Measurements from ENCODE around the gene GALNT14.

GALNT14 gene

DNA sequence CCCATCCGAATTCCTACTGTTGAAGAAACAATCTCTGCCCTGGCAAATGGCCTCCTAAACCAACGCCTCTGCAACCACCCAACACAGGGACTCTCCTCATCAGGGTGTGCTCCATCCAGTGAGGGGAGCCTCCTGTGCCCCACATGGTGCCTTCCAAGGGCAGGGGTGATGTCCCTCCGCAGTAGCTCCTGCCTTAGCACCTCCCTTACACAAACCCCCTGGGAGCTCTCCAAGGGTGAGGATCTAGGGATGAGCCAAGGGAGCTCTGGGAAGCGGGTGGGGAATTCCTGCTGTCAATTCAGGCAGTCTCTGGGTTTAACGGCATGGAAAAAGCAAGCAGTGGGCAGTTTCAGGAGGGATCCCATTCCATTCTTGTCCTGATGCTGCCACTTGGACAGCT lies 3.8 kb downstream of the GALNT14 start:
- no peak for DNase-seq (ENCODE audit: low read depth in 2 of 2)

DNA sequence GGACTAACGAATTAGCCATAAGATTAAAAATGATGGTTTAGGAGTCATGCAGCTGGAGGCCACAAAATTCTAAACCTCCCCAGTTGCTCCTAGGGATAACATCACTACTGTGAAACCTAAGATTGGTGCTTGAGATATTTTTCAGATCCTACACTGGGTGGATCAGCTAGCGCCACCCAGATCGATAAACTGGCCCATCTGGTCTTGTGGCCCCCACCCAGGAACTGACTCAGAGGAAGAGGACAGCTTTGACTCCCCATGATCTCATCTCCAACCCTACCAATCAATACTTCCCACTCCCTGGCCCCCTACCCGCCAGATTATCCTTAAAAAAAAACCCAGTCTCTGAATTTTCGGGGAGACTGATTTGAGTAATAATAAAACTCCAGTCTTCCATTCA lies 5.5 kb downstream of the GALNT14 start:
- no peak for DNase-seq (ENCODE audit: low read depth in 2 of 2)

DNA sequence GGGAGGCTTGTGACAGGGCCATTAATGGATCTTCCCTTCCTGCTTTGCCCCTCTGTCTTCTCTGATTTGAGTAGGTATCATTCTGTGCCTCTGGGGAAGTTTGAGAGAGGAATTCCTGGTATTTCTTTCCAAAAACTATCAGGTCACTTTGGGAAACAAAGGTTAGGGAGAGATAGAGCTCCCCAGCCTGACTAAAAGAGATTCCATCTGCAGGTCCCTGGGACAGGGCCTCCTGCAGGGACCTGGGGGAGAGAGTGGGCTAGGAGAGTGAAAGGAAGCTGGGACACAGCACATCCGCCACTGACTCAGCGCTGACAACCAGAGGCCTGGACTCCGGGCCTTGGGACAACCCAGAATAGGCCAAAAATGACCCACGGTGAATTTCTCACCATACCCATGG lies 6.4 kb downstream of the GALNT14 start:
- DNase-seq (ENCODE audit: low read depth in 2 of 2) = no peak

DNA sequence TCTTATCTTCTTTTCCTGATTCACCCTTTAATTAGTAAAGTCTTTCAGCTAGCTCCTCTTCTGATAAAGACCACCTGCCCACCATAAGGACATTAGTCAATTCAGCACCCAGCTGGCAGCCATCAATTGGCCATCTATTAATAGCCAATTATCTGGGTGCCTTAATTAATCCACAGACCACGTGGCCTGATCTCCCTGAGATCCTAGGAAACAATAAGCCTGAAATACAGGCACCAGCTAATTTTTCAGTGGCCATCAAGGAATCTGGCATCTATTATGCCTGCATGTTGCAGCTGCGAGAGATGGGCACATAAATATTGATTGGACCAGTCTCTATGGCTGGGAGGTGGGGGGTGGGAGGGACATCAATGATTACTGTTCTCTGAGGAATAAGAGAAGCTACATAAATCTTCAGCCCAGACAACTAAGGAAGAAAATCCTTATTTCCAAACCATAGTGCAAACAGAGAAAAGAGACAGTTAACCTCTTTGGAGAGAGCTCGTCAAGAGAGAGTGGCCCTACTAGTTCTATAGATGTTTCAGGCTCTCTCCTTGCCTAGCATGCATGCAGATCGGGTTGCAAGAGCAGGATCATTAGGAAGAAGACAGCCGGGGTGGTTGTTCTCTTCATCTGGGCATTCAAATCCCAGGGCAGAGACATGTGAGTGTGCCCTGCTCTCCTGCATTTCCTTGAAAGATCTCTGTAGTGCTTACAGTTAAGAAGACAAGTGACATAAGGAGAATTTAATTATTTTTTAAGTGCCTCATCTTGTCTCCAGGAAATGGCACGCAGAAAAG lies 8.7 kb downstream of the GALNT14 start:
- no peak for DNase-seq (ENCODE audit: low read depth in 2 of 2)

DNA sequence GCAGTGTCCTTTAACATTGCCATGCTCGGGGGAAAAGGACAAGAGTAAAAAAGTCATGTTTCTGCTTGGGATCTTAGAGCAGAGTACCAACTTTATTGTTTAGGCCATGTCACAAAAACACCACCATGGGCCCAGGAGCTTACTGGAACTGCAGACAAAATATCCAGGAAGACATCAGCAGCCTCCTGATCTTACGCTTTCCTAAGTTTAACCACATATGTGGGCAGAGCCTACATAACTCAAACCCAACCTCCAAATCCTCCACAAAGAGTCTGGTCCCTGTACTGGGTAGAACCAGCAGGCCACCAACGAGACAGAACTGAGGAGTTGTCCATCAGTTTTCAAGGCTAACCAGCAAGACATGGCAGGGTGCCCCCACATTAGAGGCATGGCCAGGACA lies 10.3 kb downstream of the GALNT14 start:
- DNase-seq (ENCODE audit: low read depth in 2 of 2) = no peak

DNA sequence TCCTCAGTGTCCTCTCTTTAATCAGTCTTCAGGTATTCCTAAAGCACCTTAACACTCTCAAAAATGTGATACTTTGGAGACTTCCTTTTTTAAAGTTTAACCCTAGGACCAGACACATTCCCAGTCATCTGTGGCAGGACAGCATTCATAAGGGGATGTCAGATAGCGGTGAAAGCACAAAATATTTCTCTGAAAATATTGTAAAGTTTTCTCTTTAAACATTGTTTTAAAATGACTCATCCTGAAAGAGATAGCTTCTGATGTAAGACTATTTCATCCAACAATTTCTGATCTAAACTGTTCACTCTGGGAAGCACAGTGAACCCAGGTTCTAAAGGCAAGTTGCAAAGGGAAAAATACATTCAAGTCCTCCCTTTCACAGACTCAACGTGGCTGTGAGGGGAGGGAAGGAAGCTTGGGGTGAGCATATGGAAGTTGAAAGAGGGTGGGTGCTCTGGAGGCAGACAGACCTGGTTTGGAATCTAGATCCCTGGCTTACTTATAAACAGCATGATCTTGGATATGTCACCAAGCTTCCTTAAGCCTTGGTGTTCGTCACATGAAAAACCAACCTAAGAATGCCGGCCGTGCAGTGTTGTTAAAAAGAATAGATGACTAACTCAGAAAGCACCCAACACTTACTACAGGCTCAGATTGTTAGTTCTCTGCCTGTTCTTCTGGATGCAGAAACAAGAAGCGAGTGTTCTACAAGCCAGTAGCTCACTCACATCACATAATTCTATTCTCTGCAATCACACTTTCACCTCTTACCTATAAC lies 12.1 kb downstream of the GALNT14 start:
- DNase-seq (ENCODE audit: low read depth in 2 of 2) = no peak

DNA sequence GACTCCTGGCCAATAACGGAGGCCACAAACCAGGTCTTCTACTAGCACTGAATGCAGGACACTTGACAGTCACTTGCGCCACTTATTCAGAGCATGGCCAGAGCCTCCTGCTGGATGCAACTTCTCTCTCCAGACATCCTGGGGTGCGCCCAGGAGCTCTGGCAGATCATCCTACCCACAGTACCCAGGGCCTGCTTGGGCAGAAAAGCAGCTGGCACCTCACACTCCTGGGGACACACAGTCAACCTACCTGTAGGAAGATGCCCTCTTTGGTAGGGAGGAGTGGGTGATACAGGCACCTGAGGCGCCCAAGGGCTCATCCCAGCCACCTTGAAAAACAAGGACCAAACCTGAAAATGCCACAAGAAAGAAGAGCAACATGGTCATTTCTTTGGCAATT lies 13.3 kb downstream of the GALNT14 start:
- no peak for DNase-seq (ENCODE audit: low read depth in 2 of 2)

DNA sequence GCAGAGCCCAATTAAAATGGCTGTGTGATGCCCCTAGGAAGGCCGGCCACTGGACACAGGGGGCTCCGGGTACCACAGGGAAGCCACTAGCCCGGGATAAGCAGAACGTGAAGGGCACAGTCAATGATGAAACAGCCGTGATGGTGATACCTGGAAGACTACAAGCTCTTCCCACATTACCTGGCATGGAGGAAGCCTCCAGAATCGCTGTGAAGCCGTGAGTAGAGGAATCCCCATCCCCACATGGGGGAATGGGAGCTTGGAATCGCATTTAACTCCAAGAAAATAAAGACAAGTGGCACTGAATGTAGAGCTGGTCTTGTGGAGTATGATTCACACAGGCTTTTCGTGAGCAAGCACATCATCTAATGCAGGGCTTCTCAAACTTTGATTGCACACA lies 16.1 kb downstream of the GALNT14 start:
- no peak for DNase-seq (ENCODE audit: low read depth in 2 of 2)

DNA sequence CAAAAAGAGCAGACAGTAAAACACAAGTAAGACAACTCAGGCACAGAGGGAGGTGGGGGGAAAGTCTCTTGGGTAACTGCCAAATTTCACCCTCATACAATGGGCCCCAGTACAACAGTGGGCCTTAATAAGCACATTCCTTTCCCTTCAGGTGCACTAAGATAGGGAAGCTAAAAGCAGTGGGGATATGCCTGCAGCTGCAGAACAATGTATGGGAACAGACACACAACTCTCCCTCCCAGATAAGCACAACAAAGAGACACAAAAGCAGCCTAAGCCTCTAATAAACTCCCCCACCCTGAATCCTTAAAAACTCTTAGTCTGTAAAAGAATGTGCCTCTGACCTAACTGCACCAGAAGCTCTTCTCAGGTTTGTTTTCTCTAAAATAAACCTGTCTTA lies 24.5 kb downstream of the GALNT14 start:
- no peak for DNase-seq (ENCODE audit: low read depth in 2 of 2)

DNA sequence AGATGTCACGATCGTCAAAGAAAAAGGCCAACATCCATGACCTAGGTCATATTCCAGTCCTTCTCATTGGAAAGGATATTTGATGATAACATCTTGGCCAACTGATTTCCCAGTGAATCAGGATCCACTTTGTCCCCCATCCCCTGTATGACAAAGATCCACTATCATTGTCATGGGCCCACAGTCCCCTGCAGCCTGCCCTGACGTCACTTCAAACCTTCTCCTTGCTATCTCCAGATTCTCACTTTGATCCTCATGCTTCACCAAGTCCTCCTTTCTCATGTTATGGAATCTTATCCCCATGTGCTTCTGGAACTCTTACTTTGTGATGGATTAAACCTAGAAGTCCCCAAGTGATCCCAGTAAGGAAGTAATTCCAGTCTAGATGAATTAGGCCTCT lies 25.7 kb downstream of the GALNT14 start:
- DNase-seq (ENCODE audit: low read depth in 2 of 2) = no peak

DNA sequence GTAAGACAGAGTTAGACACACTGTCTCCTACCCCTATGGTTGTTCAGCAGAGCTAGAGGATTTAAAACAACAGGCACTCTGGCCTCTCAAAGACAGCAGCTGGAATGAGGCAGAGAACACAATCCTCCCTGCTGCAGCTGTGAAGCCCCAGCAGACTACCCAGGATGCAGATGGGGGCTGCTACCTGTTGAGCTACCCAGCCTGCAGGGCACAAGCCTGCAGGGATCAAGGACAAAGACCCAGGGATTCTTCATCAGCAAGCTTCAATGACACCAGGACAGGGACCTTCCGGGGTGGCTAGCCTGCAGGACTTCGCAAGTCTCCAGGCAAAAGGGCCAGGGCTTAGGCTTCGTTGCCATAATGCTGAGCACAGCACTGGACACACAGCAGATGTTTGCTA lies 27.2 kb downstream of the GALNT14 start:
- DNase-seq (ENCODE audit: low read depth in 2 of 2) = no peak

DNA sequence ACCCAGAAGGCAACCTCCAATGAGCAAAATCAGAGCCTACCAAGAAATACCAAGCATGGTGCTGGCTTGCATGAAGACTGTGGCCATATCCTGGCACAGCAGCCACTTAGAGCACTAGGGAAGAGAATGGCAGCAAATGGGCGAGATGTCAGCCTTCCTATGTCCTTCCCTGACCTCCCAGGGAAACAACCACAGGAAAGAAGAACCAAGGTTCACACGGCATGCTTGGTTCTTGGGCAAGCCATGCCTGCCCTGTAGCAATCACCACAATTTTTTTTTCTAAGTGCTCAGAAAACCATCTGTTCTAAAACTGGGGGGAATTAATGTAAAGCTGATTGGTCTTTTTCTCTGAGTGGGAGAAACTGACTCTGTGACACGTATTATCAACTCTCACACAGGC lies 27.8 kb downstream of the GALNT14 start:
- DNase-seq (ENCODE audit: low read depth in 2 of 2) = no peak

DNA sequence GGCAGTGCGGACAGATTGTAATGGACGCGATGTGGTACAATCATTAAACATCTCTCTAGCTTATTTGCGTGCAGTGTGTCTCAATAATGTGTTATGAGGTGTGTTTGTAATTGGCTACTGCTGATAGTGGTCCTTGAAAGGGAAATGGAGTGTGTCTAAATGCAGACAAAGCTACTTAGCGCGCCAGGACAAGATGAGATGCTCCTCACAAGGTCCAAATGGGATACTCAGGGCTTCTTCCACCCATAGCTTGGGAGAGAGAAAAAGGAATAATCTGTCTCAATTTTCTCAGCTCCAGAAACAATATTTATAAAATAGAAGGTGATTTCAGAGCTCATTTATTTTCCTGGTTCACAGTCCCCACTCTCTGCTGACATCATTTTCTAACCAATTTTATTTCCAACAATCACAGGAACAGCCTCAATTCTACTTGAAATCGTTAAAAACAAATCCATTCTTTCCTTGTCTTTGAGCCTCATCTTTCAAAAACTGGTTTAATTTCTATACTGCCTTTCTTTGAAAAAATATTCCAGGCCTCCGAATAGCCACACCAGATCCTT lies 28.5 kb downstream of the GALNT14 start:
- DNase-seq (ENCODE audit: low read depth in 2 of 2) = no peak

DNA sequence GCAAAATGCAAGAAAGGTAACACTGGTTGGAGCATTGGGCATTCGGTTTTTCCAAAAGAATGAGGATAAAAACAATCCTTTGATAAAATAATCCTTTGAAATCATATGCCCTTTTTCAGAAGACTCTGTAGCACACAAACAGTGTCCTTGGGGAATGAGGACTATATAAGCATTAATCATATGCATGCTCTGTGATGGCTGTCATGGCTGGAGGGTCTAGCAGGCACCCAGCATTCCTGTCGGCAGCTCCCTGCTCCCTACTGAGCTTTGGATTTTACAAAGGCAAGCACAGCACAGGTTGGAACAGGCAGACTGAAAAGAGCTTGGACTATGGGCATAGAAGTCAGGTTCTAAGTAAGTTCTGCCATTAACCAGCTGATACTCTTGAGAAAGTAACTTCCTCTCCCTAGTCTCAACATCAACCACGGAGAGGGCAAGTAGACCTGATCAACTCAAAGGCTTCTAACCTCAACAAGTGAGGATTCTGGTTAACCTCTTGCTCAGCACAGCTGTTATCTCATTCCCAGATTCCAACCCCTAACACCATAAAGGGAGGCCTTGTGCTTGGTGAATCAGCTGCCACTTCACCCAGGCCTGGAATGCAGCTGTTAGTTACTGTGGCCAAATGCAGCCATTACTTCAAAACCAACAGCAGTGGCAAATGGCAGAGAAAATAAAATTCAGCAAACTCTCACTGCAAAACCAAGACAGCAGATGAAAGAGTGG lies 29.5 kb downstream of the GALNT14 start:
- DNase-seq (ENCODE audit: low read depth in 2 of 2) = no peak

DNA sequence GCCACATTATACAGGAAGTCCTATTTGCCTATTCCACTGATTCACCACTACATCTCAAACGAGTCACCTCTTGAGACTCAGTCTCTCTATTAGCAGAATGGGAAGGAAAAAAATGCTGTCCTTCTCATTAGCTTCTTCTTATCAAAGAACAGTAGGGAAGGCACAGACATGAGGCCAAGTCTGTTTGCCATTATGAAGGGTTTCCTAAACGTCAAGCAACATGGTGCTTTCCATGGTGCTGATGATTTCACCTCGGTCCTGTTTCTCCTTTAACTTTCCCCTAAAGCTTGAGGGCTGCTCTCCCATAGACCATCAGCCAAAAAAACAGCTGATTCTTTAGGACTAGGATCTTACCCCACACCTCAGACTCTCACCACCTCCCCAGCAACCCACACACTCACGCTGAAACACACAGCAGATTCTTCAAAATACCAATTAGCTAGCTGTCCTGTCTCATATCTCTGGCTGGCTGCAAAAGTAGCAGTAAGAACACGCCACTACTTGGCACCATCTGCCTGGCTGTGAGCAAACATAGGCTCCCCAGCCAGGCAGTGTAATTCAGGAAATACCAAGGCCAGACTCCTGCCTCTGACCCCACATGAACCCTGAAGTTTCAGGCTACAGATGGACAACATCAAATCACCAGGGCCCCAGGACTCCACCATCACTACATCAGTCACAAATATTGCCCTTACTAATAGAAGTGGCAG lies 30.5 kb downstream of the GALNT14 start:
- DNase-seq (ENCODE audit: low read depth in 2 of 2) = no peak

DNA sequence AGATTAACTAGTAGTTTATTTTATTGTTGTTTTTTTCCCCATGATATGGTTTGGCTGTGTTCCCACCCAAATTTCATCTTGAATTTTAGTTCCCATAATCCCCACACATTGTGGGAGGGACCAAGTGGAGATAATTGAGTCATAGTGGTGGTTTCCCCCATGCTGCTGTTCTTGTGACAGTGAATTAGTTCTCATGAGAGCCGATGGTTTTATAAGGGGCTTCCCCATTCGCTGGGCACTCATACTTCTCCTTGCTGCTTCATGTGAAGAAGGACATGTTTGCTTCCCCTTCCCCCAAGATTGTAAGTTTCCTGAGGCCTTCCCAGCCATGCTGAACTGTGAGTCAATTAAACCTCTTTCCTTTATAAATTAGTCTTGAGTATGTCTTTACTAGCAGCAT lies 36.5 kb downstream of the GALNT14 start:
- no peak for DNase-seq (ENCODE audit: low read depth in 2 of 2)

DNA sequence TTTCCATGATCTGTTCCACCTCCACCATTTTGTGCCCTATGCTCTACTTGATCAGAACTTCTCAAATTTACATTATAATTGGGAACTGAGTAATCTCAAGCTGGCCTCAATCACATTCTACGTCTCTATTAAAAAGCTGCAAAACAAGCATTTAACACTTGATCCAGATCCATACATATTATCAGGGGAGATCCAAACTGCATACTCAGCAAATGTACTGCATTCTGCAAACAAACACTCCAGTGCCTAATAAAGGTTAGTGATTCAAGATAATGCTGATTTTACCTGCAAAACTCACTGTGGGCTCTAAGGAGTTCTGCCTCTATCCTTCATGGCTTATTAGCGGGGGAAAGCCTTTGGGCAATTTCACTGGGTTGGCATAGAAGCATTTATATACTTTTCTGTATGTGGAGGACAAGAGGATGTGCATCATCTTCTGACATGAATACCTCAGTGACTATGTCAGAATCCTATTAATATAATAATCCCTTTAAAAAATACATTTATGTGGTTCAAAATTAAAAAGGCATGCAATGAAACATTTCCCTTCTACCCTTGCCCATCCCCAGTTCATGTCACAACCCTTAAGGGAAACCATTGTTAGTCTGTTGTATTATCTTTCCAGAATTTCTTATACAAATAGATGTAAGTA lies 40.2 kb downstream of the GALNT14 start:
- no peak for DNase-seq (ENCODE audit: low read depth in 2 of 2)

DNA sequence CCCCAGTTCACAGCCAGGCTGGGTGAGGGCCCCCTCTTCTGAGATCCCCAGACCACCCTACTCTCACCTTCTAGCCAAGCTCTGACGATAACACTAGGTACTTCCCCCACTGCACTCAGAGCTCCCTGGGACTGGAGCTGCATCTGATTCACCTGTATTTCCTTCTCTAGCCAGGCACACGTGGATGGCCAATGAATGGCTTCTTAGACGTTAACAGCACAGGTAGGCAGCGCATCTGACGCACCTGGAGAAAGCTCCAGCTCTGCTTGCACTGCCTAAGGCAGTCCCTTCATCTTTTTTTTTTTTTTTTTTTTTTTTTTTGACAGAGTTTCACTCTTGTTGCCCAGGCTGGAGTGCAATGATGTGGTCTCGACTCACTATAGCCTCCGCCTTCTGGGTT lies 48.1 kb downstream of the GALNT14 start:
- DNase-seq (ENCODE audit: low read depth in 2 of 2) = no peak

DNA sequence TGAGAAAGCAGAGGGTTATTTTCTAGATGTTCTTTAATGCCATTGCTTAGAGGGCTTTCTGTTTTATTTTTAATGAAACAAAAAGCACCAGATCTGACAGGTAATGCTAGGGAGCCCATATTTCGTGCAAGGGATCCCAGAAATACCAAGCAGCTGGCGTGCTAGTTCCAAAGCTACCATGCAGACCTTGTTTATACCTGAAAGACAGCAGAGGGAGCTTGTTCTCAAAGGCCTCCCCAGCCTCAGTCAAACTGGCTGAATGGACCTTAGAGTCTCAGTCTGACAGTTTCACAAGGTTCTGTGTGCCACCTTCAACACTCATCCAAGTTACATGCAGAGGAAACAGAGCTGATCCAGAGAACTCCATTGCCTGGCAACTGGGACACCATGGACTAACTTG lies 48.6 kb downstream of the GALNT14 start:
- no peak for DNase-seq (ENCODE audit: low read depth in 2 of 2)

DNA sequence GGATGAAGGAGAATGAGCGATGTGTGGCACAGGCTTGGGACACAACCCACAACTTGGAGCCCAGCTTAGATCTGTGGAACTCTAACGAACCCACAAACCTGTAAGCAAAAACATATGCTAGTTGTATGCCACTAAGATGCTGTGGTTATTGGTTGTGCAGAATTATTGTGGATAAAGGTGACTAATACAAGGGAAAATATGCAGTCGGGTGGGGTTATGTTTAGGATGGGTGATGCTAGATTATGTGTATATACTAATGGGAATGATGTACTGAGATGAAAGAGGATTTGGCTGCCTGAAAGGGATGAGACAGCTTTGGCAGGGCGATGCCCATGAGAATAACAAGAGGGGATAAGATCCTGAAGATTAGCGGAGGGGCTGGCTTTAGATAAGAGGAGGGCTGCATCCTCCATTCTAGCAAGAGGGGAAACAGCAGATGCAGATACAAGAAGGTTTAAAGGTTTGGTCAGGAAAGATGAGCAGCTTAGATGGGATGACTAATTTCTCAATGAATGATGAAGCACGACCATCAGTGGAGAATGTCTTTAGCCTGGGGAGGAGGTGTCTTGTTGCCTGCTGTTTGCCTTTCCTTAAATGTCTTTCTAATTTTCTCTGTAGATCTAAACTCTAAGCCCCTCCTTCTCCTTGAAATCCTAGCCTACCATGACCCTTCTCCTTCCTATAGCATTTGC lies 49.6 kb downstream of the GALNT14 start:
- DNase-seq (ENCODE audit: low read depth in 2 of 2) = no peak

DNA sequence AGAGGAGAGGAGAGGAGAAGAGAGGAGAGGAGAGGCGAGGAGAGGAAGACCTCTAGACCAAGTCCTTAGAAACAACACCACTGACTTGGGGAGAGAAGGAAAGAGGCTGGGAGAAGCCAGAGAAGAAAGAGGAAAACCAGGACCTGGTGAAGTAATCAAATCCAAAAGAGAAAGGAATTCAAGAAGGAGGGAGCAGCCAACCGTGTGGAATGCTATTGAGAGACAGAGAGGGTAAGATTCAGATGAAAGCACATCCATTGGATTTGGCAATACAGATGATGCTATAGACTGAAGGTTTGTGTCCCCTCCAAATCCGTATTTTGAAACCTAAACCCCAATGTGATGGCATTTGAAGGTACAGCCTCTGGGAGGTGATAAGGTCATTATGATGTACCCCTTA lies 50.7 kb downstream of the GALNT14 start:
- no peak for DNase-seq (ENCODE audit: low read depth in 2 of 2)
